GM12892 (cell line): ENCODE results near the gene MID1.

Experiments
- POLR2A ChIP-seq: IDR thresholded peaks from 2 replicates; pipeline ENCODE4 v1.6.1; 2011; ENCODE audit warnings: low read depth, low read length, control low read depth
- POLR2AphosphoS5 ChIP-seq: IDR thresholded peaks from 2 replicates; pipeline ENCODE4 v1.6.1; 2011; ENCODE audit warnings: low read depth, low read length, control low read depth

DNA sequence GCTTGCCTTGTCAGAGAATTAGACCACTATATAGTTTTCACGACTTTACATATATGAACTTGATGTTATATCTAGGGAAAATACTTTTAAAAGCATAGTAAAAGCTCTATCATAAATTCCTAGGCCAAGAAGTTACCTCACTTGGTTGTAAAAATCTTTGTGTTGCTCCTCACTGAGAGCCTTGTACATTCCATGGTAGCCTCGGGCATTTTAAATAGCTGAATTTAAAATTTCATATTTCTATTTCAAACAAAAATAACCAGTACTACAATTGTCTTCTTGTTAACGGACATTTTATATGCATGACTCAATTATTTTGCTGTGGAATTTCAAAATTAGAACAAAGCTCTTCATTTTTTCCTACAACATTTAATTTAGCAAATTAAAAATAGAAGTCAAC is 107.6 kb downstream of the MID1 start:
- no peak for TF ChIP-seq POLR2AphosphoS5
- TF ChIP-seq POLR2A, result no peak
